Activated naive CD8-positive, alpha-beta T cell treated with anti-CD3 and anti-CD28 coated beads, Interleukin-2, amount 10 ng/mL, durations not matched to agents 7 days and 5 days (primary cell): ENCODE data around the gene ATXN2L. TPM values are rescaled to one million over a fixed set of nuclear protein-coding genes. Genes with fewer than 3 reads are reported as not detected.

Experiments
- ATAC-seq: fragments of 150-1000 bp; cut with Tn5 transposase; one replicate; pipeline ENCODE4 v1.10.0; 2021; ENCODE audit warnings: low read depth, moderate library complexity
- POLR2A ChIA-PET: fragments of 350-600 bp; sonication (Branson Sonifier 250); formaldehyde crosslinking; loops from one replicate; lab custom pipeline; 2021; ENCODE audit warnings: antibody characterized with exemption; lab: Charles Lee
- DNase-seq: peaks from one replicate; pipeline ENCODE4 v3.0.0; 2021
- H3K27ac Mint-ChIP-seq: one replicate; pipeline ENCODE4 v1.8.0; 2022; ENCODE audit warnings: mild to moderate bottlenecking, mixed read lengths
- H3K27me3 Mint-ChIP-seq: one replicate; pipeline ENCODE4 v1.8.0; 2022; ENCODE audit warnings: mild to moderate bottlenecking, moderate library complexity, mixed read lengths
- H3K36me3 Mint-ChIP-seq: one replicate; pipeline ENCODE4 v1.8.0; 2021; ENCODE audit warnings: mild to moderate bottlenecking, mixed read lengths
- H3K4me1 Mint-ChIP-seq: one replicate; pipeline ENCODE4 v1.8.0; 2021; ENCODE audit warnings: mixed read lengths
- H3K4me3 Mint-ChIP-seq: one replicate; pipeline ENCODE4 v1.8.0; 2022; ENCODE audit warnings: mild to moderate bottlenecking, moderate library complexity, mixed read lengths
- H3K9me3 Mint-ChIP-seq: one replicate; pipeline ENCODE4 v1.8.0; 2021; ENCODE audit warnings: mixed read lengths
- total RNA-seq, 2 experiments: library from RNA; stranded (reverse); gene quantifications; one replicate each; pipeline ENCODE4 v1.2.3, GENCODE V29; 2021

Gene ATXN2L
- total RNA-seq, 2 experiments from 2014 or later = 296 to 304 TPM

DNA sequence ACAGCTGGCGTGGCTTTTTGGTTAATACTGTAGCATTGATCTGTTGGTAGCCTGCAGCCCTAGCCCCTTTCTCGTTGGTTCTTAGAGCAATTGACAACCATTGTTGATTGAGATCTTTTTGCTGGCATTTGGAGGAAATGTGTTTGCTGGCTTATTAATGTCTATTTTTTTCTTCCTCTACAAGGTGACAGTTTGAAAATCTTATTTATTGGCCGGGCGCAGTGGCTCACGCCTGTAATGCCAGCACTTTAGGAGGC lies 1.8 kb downstream of the ATXN2L start:
- Mint-ChIP-seq H3K27ac (peak overlapping the region; percentile 98), H3K4me1 (peaks cover 37% of the 10 kb centered on the region), H3K27me3 (no peaks in the 10 kb centered on the region), H3K4me3 (peak overlapping the region; percentile 98), H3K36me3 (peaks cover 27% of the 10 kb centered on the region), H3K9me3 (no peaks in the 10 kb centered on the region)
- no peak for DNase-seq
- POLR2A ChIA-PET = interaction anchor here (1.3 to 4.2 kb wide), 3 partner anchors 18 to 38 kb away, joined by 3 to 65 read pairs (median 14); partner anchors contain the start of genes SH2B1 and TUFM
- ATAC-seq = no peak

DNA sequence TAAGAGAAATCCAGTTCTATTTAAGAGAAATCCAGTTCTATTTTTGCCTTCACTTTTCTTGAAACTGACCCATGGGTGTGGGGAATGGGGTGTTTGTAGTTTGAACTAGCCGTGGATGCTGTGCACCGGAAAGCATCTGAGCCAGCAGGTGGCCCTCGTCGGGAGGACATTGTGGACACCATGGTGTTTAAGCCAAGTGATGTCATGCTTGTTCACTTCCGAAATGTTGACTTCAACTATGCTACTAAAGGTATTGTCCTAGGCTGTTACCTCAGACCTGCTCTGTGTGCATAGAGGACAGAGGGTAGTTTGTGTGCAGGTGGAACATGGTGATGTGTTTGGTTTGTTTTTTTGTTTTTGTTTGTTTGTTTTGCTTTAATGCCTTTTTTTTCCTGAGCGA lies 3.3 kb downstream of the ATXN2L start:
- peaks cover 35% of the 10 kb centered on the region for H3K36me3 Mint-ChIP-seq
- H3K9me3 Mint-ChIP-seq = no peaks in the 10 kb centered on the region
- H3K4me1 Mint-ChIP-seq = peaks cover 32% of the 10 kb centered on the region
- DNase-seq = no peak
- no peaks in the 10 kb centered on the region for H3K27me3 Mint-ChIP-seq
- POLR2A ChIA-PET = no interaction called here
- ATAC-seq = no peak
- H3K4me3 Mint-ChIP-seq = peak overlapping the region; percentile 43
- no peak overlapping the region for H3K27ac Mint-ChIP-seq

GRCh38 chr16:28829747-28830146 lies 6.9 kb downstream of the ATXN2L start:
- Mint-ChIP-seq H3K27ac (no peak overlapping the region), H3K4me1 (peaks cover 22% of the 10 kb centered on the region), H3K4me3 (no peak overlapping the region), H3K36me3 (peaks cover 51% of the 10 kb centered on the region), H3K27me3 (no peaks in the 10 kb centered on the region), H3K9me3 (no peaks in the 10 kb centered on the region)
- ATAC-seq = no peak
- POLR2A ChIA-PET = interaction anchor here (0.5 kb wide), 1 partner anchor 63 kb away, joined by 3 read pairs; no protein-coding TSS in a partner anchor
- DNase-seq = no peak

- no peak overlapping the region for H3K27ac Mint-ChIP-seq
- POLR2A ChIA-PET = interaction anchor here (0.6 to 0.7 kb wide), 2 partner anchors 9 to 90 kb away, joined by 3 to 4 read pairs; no protein-coding TSS in a partner anchor
- peaks cover 15% of the 10 kb centered on the region for H3K4me1 Mint-ChIP-seq
- peaks cover 50% of the 10 kb centered on the region for H3K36me3 Mint-ChIP-seq
- no peaks in the 10 kb centered on the region for H3K9me3 Mint-ChIP-seq
- DNase-seq (no peak), ATAC-seq (no peak)
- no peak overlapping the region for H3K4me3 Mint-ChIP-seq
- no peaks in the 10 kb centered on the region for H3K27me3 Mint-ChIP-seq
Measured at GRCh38 chr16:28830531-28830930, 7.7 kb downstream of the ATXN2L start.

DNA sequence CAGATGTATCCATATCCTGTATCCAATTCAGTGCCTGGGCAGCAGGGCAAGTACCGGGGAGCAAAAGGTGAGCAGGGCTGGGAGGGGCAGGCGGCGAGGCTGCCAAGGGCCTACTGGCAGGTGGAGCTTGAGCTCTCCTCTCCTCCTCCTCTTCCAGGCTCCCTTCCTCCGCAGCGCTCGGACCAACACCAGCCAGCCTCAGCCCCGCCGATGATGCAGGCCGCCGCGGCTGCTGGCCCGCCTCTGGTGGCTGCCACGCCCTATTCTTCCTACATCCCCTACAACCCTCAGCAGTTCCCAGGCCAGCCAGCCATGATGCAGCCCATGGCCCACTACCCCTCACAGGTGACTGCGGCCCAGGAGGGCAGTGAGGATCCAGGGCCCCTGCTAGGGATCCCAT lies 11.6 kb downstream of the ATXN2L start:
- Mint-ChIP-seq H3K4me1 (peaks cover 4% of the 10 kb centered on the region), H3K27ac (no peak overlapping the region), H3K27me3 (no peaks in the 10 kb centered on the region), H3K9me3 (no peaks in the 10 kb centered on the region), H3K36me3 (peaks cover 46% of the 10 kb centered on the region), H3K4me3 (no peak overlapping the region)
- POLR2A ChIA-PET = no interaction called here
- ATAC-seq (no peak), DNase-seq (no peak)

GRCh38 chr16:28834873-28835863 lies 12.4 kb downstream of the ATXN2L start:
- H3K27me3 Mint-ChIP-seq = no peaks in the 10 kb centered on the region
- no peak overlapping the region for H3K27ac Mint-ChIP-seq
- ATAC-seq = no peak
- H3K4me3 Mint-ChIP-seq = no peak overlapping the region
- POLR2A ChIA-PET = no interaction called here
- no peak for DNase-seq
- peaks cover 41% of the 10 kb centered on the region for H3K36me3 Mint-ChIP-seq
- H3K4me1 Mint-ChIP-seq = peaks cover 4% of the 10 kb centered on the region
- H3K9me3 Mint-ChIP-seq = no peaks in the 10 kb centered on the region

DNA sequence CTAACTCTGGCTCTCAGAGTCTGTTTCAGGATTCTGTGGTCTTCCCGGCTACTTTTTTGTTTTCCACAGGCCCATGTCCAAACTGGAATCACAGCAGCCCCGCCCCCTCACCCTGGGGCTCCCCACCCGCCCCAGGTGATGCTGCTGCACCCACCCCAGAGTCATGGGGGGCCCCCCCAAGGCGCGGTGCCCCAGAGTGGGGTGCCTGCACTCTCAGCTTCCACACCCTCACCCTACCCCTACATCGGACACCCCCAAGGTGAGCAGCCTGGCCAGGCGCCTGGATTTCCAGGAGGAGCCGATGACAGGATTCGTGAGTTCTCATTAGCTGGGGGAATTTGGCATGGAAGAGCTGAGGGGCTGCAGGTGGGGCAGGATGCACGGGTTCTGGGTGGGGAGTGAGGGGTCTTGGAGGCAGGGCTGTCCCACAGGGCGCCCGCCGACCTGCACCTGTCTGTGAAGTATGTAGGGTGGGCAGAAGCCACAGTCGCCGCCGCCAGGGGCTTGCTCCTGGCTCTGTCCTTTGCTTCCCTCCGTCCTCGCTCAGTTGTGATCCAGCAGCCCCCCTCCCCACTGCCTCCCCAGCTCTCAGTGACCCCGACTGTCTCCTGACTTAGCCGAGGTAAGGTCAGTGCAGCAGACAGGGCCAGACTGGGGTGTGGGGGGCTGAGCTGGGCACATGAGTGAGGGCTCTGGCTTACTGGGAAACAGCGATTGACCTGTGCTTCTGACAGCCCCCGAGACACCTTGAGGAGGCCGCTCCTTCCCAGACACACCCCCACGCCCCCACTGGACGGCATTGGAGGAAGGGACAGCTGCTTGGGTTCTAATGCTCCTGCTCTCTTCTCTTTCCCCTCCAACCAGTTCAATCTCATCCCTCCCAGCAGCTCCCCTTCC lies 13.3 kb downstream of the ATXN2L start:
- H3K27ac Mint-ChIP-seq = no peak overlapping the region
- no peak for ATAC-seq
- POLR2A ChIA-PET = interaction anchor here (2.1 kb wide), 1 partner anchor 9 kb away, joined by 6 read pairs; no protein-coding TSS in a partner anchor
- peaks cover 2% of the 10 kb centered on the region for H3K4me1 Mint-ChIP-seq
- no peak overlapping the region for H3K4me3 Mint-ChIP-seq
- DNase-seq = no peak
- peaks cover 32% of the 10 kb centered on the region for H3K36me3 Mint-ChIP-seq
- H3K27me3 Mint-ChIP-seq = no peaks in the 10 kb centered on the region
- H3K9me3 Mint-ChIP-seq = no peaks in the 10 kb centered on the region

- no peak overlapping the region for H3K27ac Mint-ChIP-seq
- H3K27me3 Mint-ChIP-seq = no peaks in the 10 kb centered on the region
- no peaks in the 10 kb centered on the region for H3K9me3 Mint-ChIP-seq
- no peak overlapping the region for H3K4me3 Mint-ChIP-seq
- H3K4me1 Mint-ChIP-seq = peaks cover 2% of the 10 kb centered on the region
- peaks cover 32% of the 10 kb centered on the region for H3K36me3 Mint-ChIP-seq
- DNase-seq (no peak), ATAC-seq (no peak)
- POLR2A ChIA-PET = interaction anchor here (1.9 to 2.1 kb wide), 2 partner anchors 10 kb away, joined by 4 to 6 read pairs; partner anchors contain the start of gene TUFM
Measured at GRCh38 chr16:28836761-28837064, 13.9 kb downstream of the ATXN2L start.

GRCh38 chr16:28837672-28838557 lies 15.1 kb downstream of the ATXN2L start:
- no peak for ATAC-seq

DNA sequence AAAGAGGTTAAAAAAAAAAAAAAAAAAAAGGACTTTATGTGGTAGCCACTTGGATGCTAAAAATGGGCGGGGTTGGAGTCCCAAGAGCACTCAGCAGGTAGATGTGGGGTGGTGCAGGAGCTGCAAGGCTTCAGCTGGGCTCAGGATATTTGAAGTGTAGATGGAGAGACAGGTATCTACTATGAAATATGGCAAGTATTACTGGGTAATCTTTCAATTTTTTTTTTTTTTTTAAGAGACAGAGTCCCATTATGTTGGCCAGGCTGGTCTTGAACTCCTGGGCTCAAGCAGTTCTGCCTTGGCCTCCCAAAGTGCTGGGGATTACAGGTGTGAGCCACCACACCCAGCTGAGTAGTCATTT lies 15.7 kb downstream of the ATXN2L start:
- Mint-ChIP-seq H3K4me3 (no peak overlapping the region), H3K9me3 (no peaks in the 10 kb centered on the region), H3K36me3 (peaks cover 19% of the 10 kb centered on the region), H3K27me3 (no peaks in the 10 kb centered on the region), H3K4me1 (peaks cover 2% of the 10 kb centered on the region), H3K27ac (peak overlapping the region; percentile 34)
- ATAC-seq (no peak), DNase-seq (no peak)
- POLR2A ChIA-PET = interaction anchor here (1.0 to 1.9 kb wide), 4 partner anchors 8 to 16 kb away, joined by 4 to 8 read pairs (median 4); partner anchors contain the start of genes ATXN2L and TUFM

More at GRCh38 chr16:28837672-28838557, 15.1 kb downstream of the ATXN2L start:
- no peak overlapping the region for H3K4me3 Mint-ChIP-seq
- DNase-seq = no peak
- H3K27ac Mint-ChIP-seq = peak overlapping the region; percentile 34
- H3K9me3 Mint-ChIP-seq = no peaks in the 10 kb centered on the region
- peaks cover 23% of the 10 kb centered on the region for H3K36me3 Mint-ChIP-seq
- POLR2A ChIA-PET = interaction anchor here (0.6 to 2.1 kb wide), 5 partner anchors 7 to 116 kb away, joined by 3 to 6 read pairs (median 4); partner anchors contain the start of genes ATXN2L and TUFM
- peaks cover 2% of the 10 kb centered on the region for H3K4me1 Mint-ChIP-seq
- no peaks in the 10 kb centered on the region for H3K27me3 Mint-ChIP-seq

- no peaks in the 10 kb centered on the region for H3K27me3 Mint-ChIP-seq
- peaks cover 18% of the 10 kb centered on the region for H3K36me3 Mint-ChIP-seq
- H3K4me3 Mint-ChIP-seq = no peak overlapping the region
- H3K4me1 Mint-ChIP-seq = peaks cover 2% of the 10 kb centered on the region
- POLR2A ChIA-PET = interaction anchor here (0.7 to 1.9 kb wide), 7 partner anchors 7 to 342 kb away, joined by 3 to 8 read pairs (median 5); partner anchors contain the start of gene ATXN2L
- no peak overlapping the region for H3K27ac Mint-ChIP-seq
- ATAC-seq (no peak), DNase-seq (no peak)
- H3K9me3 Mint-ChIP-seq = no peaks in the 10 kb centered on the region
Measured at GRCh38 chr16:28839004-28839639, 16.3 kb downstream of the ATXN2L start.

- POLR2A ChIA-PET = interaction anchor here (0.6 to 1.9 kb wide), 6 partner anchors 8 to 93 kb away, joined by 3 to 8 read pairs (median 4); no protein-coding TSS in a partner anchor
- Mint-ChIP-seq H3K9me3 (no peaks in the 10 kb centered on the region), H3K4me3 (no peak overlapping the region), H3K4me1 (peaks cover 7% of the 10 kb centered on the region), H3K27ac (no peak overlapping the region), H3K36me3 (peaks cover 17% of the 10 kb centered on the region), H3K27me3 (no peaks in the 10 kb centered on the region)
- ATAC-seq (no peak), DNase-seq (no peak)
Measured at GRCh38 chr16:28839899-28840298, 17.1 kb downstream of the ATXN2L start.
